IMR-90 (cell line): Measurements from ENCODE around the gene UBAP2L. TPM values are rescaled to one million over a fixed set of nuclear protein-coding genes. Genes with fewer than 3 reads are reported as not detected.

Experiments
- ATAC-seq: fragments of 200-7000 bp; cut with Tn5 transposase; 2 replicates; pipeline ENCODE4 v1.9.1; 2020; ENCODE audit warnings: low read depth, mild to moderate bottlenecking, moderate library complexity
- BruUV-seq: library from RNA; stranded (reverse); fragments of 400-500 nt; replicated peaks from 2 replicates; lab custom pipeline; 2021; lab: Mats Ljungman, UMichigan
- CTCF ChIA-PET: fragments of 300-600 bp; formaldehyde crosslinking; extraction: SDS; loops from one replicate; lab custom pipeline; 2021; ENCODE audit warnings: antibody characterized with exemption; lab: Yijun Ruan, JAX
- POLR2A ChIA-PET: fragments of 300-600 bp; sonication (Branson Sonifier 250); formaldehyde crosslinking; loops from one replicate; lab custom pipeline; 2022; ENCODE audit warnings: antibody characterized with exemption; ENCODE audit not compliant: unreplicated experiment; lab: Charles Lee
- DNase-seq: peaks from one replicate; pipeline ENCODE4 v3.0.0; 2013
- H2AFZ ChIP-seq: replicated peaks from 2 replicates; pipeline ENCODE3; 2013; ENCODE audit warnings: low read length, mild to moderate bottlenecking; ENCODE audit not compliant: poor library complexity
- H2AK5ac ChIP-seq: 2 replicates; pipeline ENCODE4 v1.6.1; 2013; ENCODE audit warnings: low read depth, low read length, inconsistent platforms
- H2AK9ac ChIP-seq: replicated peaks from 2 replicates; pipeline ENCODE3; 2013; ENCODE audit warnings: mild to moderate bottlenecking, low read depth, low read length, moderate library complexity; ENCODE audit not compliant: poor library complexity
- H2BK120ac ChIP-seq: 2 replicates; pipeline ENCODE4 v1.6.1; 2013; ENCODE audit warnings: low read depth, low read length, inconsistent platforms
- H2BK15ac ChIP-seq: 3 replicates; pipeline ENCODE4 v1.6.1; 2013; ENCODE audit warnings: low read depth, low read length, inconsistent platforms
- H2BK20ac ChIP-seq: 2 replicates; pipeline ENCODE4 v1.6.1; 2013; ENCODE audit warnings: low read depth, mild to moderate bottlenecking, inconsistent platforms, low read length, moderate library complexity
- H2BK5ac ChIP-seq: 2 replicates; pipeline ENCODE4 v1.6.1; 2013; ENCODE audit warnings: mild to moderate bottlenecking, low read depth, low read length, inconsistent platforms; ENCODE audit not compliant: poor library complexity, severe bottlenecking
- H3K14ac ChIP-seq: replicated peaks from 2 replicates; pipeline ENCODE4 v1.6.1; 2013; ENCODE audit warnings: low read depth, low read length, inconsistent platforms
- H3K18ac ChIP-seq: 2 replicates; pipeline ENCODE4 v1.6.1; 2013; ENCODE audit warnings: low read depth, low read length, control low read depth
- H3K23ac ChIP-seq: 2 replicates; pipeline ENCODE4 v1.6.1; 2013; ENCODE audit warnings: low read depth, low read length, inconsistent platforms
- H3K27ac ChIP-seq: 2 replicates; pipeline ENCODE4 v1.5.1; 2013; ENCODE audit warnings: mild to moderate bottlenecking, control low read depth, low read length; ENCODE audit not compliant: insufficient read depth
- H3K27me3 ChIP-seq: 2 replicates; pipeline ENCODE4 v1.6.1; 2013; ENCODE audit warnings: low read length; ENCODE audit not compliant: control insufficient read depth, insufficient read depth
- H3K36me3 ChIP-seq: 2 replicates; pipeline ENCODE4 v1.6.1; 2013; ENCODE audit warnings: low read length, mixed read lengths; ENCODE audit not compliant: control insufficient read depth, insufficient read depth
- H3K4ac ChIP-seq: 2 replicates; pipeline ENCODE4 v1.6.1; 2013; ENCODE audit warnings: low read depth, low read length, inconsistent platforms
- H3K4me1 ChIP-seq: 2 replicates; pipeline ENCODE4 v1.6.1; 2013; ENCODE audit warnings: low read length, mixed read lengths; ENCODE audit not compliant: control insufficient read depth, insufficient read depth
- H3K4me2 ChIP-seq: 2 replicates; pipeline ENCODE4 v1.6.1; 2013; ENCODE audit warnings: low read depth, mild to moderate bottlenecking, control low read depth, low read length, moderate library complexity
- H3K4me3 ChIP-seq: 2 replicates; pipeline ENCODE4 v1.5.1; 2013; ENCODE audit warnings: low read depth, mild to moderate bottlenecking, control low read depth, low read length, moderate library complexity; ENCODE audit not compliant: insufficient read depth
- H3K56ac ChIP-seq: 2 replicates; pipeline ENCODE4 v1.6.1; 2013; ENCODE audit warnings: low read length, inconsistent platforms; ENCODE audit not compliant: insufficient read depth; ENCODE audit errors: extremely low read depth
- H3K79me1 ChIP-seq, 2 experiments: 2 replicates each; pipeline ENCODE4 v1.6.1; 2013; ENCODE audit warnings: low read length in 2 of 2, inconsistent platforms in 1 of 2, low read depth in 1 of 2
- H3K9ac ChIP-seq: 2 replicates; pipeline ENCODE4 v1.6.1; 2013; ENCODE audit warnings: low read depth, low read length, control low read depth
- H3K9me1 ChIP-seq: 2 replicates; pipeline ENCODE4 v1.6.1; 2013; ENCODE audit warnings: low read length, inconsistent platforms; ENCODE audit not compliant: insufficient read depth
- H3K9me3 ChIP-seq: 2 replicates; pipeline ENCODE4 v1.6.1; 2013; ENCODE audit warnings: low read length; ENCODE audit not compliant: control insufficient read depth, insufficient read depth
- H4K20me1 ChIP-seq: 2 replicates; pipeline ENCODE4 v1.6.1; 2013; ENCODE audit warnings: low read length, inconsistent platforms; ENCODE audit not compliant: insufficient read depth
- H4K5ac ChIP-seq: 2 replicates; pipeline ENCODE4 v1.6.1; 2013; ENCODE audit warnings: mild to moderate bottlenecking, low read depth, low read length, control low read depth
- H4K8ac ChIP-seq, 2 experiments: 2 replicates each; pipeline ENCODE4 v1.6.1; 2013; ENCODE audit warnings: low read depth in 2 of 2, low read length in 2 of 2, control low read depth in 1 of 2, inconsistent platforms in 1 of 2
- H4K91ac ChIP-seq: 2 replicates; pipeline ENCODE4 v1.6.1; 2013; ENCODE audit warnings: low read depth, low read length, inconsistent platforms; ENCODE audit not compliant: insufficient read depth
- BHLHE40 ChIP-seq: fragments of 150-350 bp; IDR thresholded peaks from 2 replicates; pipeline ENCODE4 v1.6.1; 2016; ENCODE audit warnings: mild to moderate bottlenecking, low read depth, low read length
- CEBPB ChIP-seq: IDR thresholded peaks from 2 replicates; pipeline ENCODE4 v1.6.1; 2012; ENCODE audit warnings: low read depth, low read length, improper control_type of control experiment
- CHD1 ChIP-seq: IDR thresholded peaks from 2 replicates; pipeline ENCODE4 v1.6.1; 2012; ENCODE audit warnings: low read depth, low read length, improper control_type of control experiment
- CTCF ChIP-seq: conservative IDR thresholded peaks from 2 replicates; pipeline ENCODE4 v1.5.1; 2012; ENCODE audit warnings: mild to moderate bottlenecking, low read depth, low read length, improper control_type of control experiment
- FOS ChIP-seq: fragments of 150-350 bp; IDR thresholded peaks from 2 replicates; pipeline ENCODE4 v1.6.1; 2016; ENCODE audit warnings: low read depth, low read length
- MAFK ChIP-seq: IDR thresholded peaks from 2 replicates; pipeline ENCODE4 v1.6.1; 2012; ENCODE audit warnings: low read depth, low read length, improper control_type of control experiment
- MAZ ChIP-seq: IDR thresholded peaks from 2 replicates; pipeline ENCODE4 v1.6.1; 2012; ENCODE audit warnings: low read depth, mild to moderate bottlenecking, low read length, improper control_type of control experiment, moderate library complexity, borderline replicate concordance
- MXI1 ChIP-seq: IDR thresholded peaks from 2 replicates; pipeline ENCODE4 v1.6.1; 2012; ENCODE audit warnings: low read depth, mild to moderate bottlenecking, low read length, moderate library complexity, borderline replicate concordance
- NFE2L2 ChIP-seq: fragments of 150-350 bp; IDR thresholded peaks from 2 replicates; pipeline ENCODE4 v1.6.1; 2016; ENCODE audit warnings: low read depth, mild to moderate bottlenecking, low read length
- POLR2A ChIP-seq: IDR thresholded peaks from 2 replicates; pipeline ENCODE4 v1.6.1; 2012; ENCODE audit warnings: mild to moderate bottlenecking, low read depth, low read length
- RAD21 ChIP-seq: IDR thresholded peaks from 2 replicates; pipeline ENCODE4 v1.6.1; 2012; ENCODE audit warnings: low read length, improper control_type of control experiment
- RCOR1 ChIP-seq: IDR thresholded peaks from 2 replicates; pipeline ENCODE4 v1.6.1; 2012; ENCODE audit warnings: mild to moderate bottlenecking, low read length, improper control_type of control experiment; ENCODE audit not compliant: insufficient replicate concordance
- RFX5 ChIP-seq: IDR thresholded peaks from 2 replicates; pipeline ENCODE4 v1.8.0; 2012; ENCODE audit warnings: low read depth, mild to moderate bottlenecking, low read length, moderate library complexity
- SMC3 ChIP-seq: fragments of 150-350 bp; IDR thresholded peaks from 2 replicates; pipeline ENCODE4 v1.6.1; 2016; ENCODE audit warnings: low read depth, mild to moderate bottlenecking, antibody characterized with exemption, low read length, moderate library complexity
- USF2 ChIP-seq: fragments of 150-350 bp; IDR thresholded peaks from 2 replicates; pipeline ENCODE4 v1.6.1; 2017; ENCODE audit warnings: mild to moderate bottlenecking, antibody characterized with exemption, low read length, low read depth
- WGBS, 2 experiments: methylation state at CpG; one replicate each; pipeline versions ENCODE4 v1.1.5 to v1.1.7; 2013; ENCODE audit warnings: missing lambda C conversion rate in 2 of 2; ENCODE audit not compliant: insufficient read length in 1 of 2; ENCODE audit errors: extremely low coverage in 2 of 2; 5-methylcytosine and 5-hydroxymethylcytosine counted together
- dilution Hi-C: fragments of 300-500 bp; cut with HindIII; formaldehyde crosslinking; loops from one replicate; pipeline ENCODE4 v1.14.3; 2018; ENCODE audit warnings: low sequenced_read_pairs; ENCODE audit not compliant: unreplicated experiment
- in situ Hi-C: fragments of 300-500 bp; cut with MboI; formaldehyde crosslinking; loops from 3 replicates; pipeline ENCODE4 v1.14.3; 2019; ENCODE audit warnings: low sequenced_read_pairs, inconsistent platforms, mixed read lengths
- intact Hi-C: fragments of 100-400 bp; cut with micrococcal nuclease; formaldehyde crosslinking; loops from 2 replicates; pipeline ENCODE4 v1.10.0; 2022
- polyA plus RNA-seq, 3 experiments: library from polyadenylated mRNA; depleted of rRNA; stranded (reverse); fragments of >200 nt; gene quantifications; 2 replicates each; pipeline ENCODE4 v1.2.3, GENCODE V29; 2012; ENCODE audit warnings: low replicate concordance in 1 of 3
- total RNA-seq: library from RNA; depleted of rRNA; stranded (reverse); fragments of >200 nt; gene quantifications from 2 replicates; pipeline ENCODE4 v1.2.3, GENCODE V29; 2012
- TF ChIP-seq, protein P1 (sequence below): fragments of 150-350 bp; IDR thresholded peaks from 2 replicates; pipeline ENCODE4 v1.6.1; 2016; ENCODE audit warnings: low read depth, mild to moderate bottlenecking, low read length, moderate library complexity, borderline replicate concordance

The UBAP2L gene
- total and polyA plus RNA-seq, 2 of the 4 experiments (the other 2 are of a cell fraction), result 57.5 to 149 TPM

GRCh38 chr1:154237435-154237834 is 16.7 kb downstream of the UBAP2L start:
- no peak overlapping the region for H3K27ac ChIP-seq
- peaks cover 26% of the 10 kb centered on the region; the same call in 1 of the 2 replicates for H4K20me1 ChIP-seq
- H3K9me3 ChIP-seq, result no peaks in the 10 kb centered on the region
- DNase-seq (no peak), ATAC-seq (no peak)
- no peak overlapping the region for H2BK120ac ChIP-seq
- no peak overlapping the region for H2AFZ ChIP-seq
- H2BK5ac ChIP-seq, result no peak overlapping the region
- no peak overlapping the region for H3K4me3 ChIP-seq
- H4K91ac ChIP-seq, result no peak overlapping the region
- no peak overlapping the region for H3K14ac ChIP-seq
- H3K18ac ChIP-seq, result no peak overlapping the region
- H3K27me3 ChIP-seq, result no peaks in the 10 kb centered on the region
- H3K4me2 ChIP-seq, result no peak overlapping the region
- H3K56ac ChIP-seq, result no peak overlapping the region
- ChIA-PET CTCF (no interaction called here), POLR2A (no interaction called here)
- no peak overlapping the region for H2AK9ac ChIP-seq
- H3K4ac ChIP-seq, result no peak overlapping the region
- in situ Hi-C loops (no loop called here), intact Hi-C loops (no loop called here), dilution Hi-C loops (no loop called here)
- no peak overlapping the region for H2BK15ac ChIP-seq
- H3K9me1 ChIP-seq, result no peaks in the 10 kb centered on the region; the same call in 1 of the 2 replicates
- H4K8ac ChIP-seq, result no peak overlapping the region
- no TSS peak for BruUV-seq
- H3K36me3 ChIP-seq, result peaks cover 61% of the 10 kb centered on the region
- H2BK20ac ChIP-seq, result no peak overlapping the region
- no peak overlapping the region for H3K9ac ChIP-seq
- 100% methylated on average over 1 of the region's 2 CpGs; no CpG with 5 or more reads in 1 of the 2 experiments for WGBS, 2 experiments
- no peak overlapping the region for H3K23ac ChIP-seq
- no peak for TF ChIP-seq MXI1
- TF ChIP-seq RAD21, result no peak
- TF ChIP-seq FOS, result no peak
- TF ChIP-seq SMC3, result no peak
- no peak for TF ChIP-seq CHD1
- no peak for TF ChIP-seq BHLHE40
- TF ChIP-seq POLR2A, result no peak
- TF ChIP-seq MAZ, result no peak
- TF ChIP-seq CEBPB, result no peak
- TF ChIP-seq RCOR1, result no peak
- TF ChIP-seq, protein P1, sequence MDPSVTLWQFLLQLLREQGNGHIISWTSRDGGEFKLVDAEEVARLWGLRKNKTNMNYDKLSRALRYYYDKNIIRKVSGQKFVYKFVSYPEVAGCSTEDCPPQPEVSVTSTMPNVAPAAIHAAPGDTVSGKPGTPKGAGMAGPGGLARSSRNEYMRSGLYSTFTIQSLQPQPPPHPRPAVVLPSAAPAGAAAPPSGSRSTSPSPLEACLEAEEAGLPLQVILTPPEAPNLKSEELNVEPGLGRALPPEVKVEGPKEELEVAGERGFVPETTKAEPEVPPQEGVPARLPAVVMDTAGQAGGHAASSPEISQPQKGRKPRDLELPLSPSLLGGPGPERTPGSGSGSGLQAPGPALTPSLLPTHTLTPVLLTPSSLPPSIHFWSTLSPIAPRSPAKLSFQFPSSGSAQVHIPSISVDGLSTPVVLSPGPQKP, result no peak
- no peak for TF ChIP-seq RFX5
- no peak for TF ChIP-seq USF2
- TF ChIP-seq CTCF, result no peak
- TF ChIP-seq NFE2L2, result no peak
- TF ChIP-seq MAFK, result no peak
- H4K5ac ChIP-seq, result no peak overlapping the region
- no peaks in the 10 kb centered on the region for H3K4me1 ChIP-seq
- peaks cover 19 to 51% of the 10 kb centered on the region in 2 experiments for H3K79me1 ChIP-seq
- H2AK5ac ChIP-seq, result no peak overlapping the region
